HEK293 (cell line): ENCODE data around the gene KLHL35.

Experiments used
- CTCF ChIA-PET: fragments of 350-600 bp; formaldehyde crosslinking; extraction: SDS; loops from one replicate; lab custom pipeline; 2021; ENCODE audit warnings: antibody characterized with exemption; lab: Yijun Ruan, JAX
- POLR2A ChIA-PET: fragments of 300-600 bp; formaldehyde crosslinking; extraction: SDS; loops from one replicate; lab custom pipeline; 2020; ENCODE audit warnings: antibody characterized with exemption, inconsistent platforms; lab: Yijun Ruan, JAX
- H3K27ac ChIP-seq: fragments of 200-500 bp; sonication (Bioruptor generic); 2 replicates; pipeline ENCODE4 v1.5.1; 2014; ENCODE audit warnings: low read depth, low read length, control low read depth, inconsistent platforms; ENCODE audit errors: extremely low read depth
- H3K36me3 ChIP-seq, 2 experiments: fragments of 200-500 bp in 1 of 2; sonication (Bioruptor generic) in 1 of 2; 1 replicate in 1 of 2; 2 replicates in 1 of 2; pipeline ENCODE4 v1.5.1; 2014 to 2017; ENCODE audit warnings: inconsistent platforms in 2 of 2, low read length in 2 of 2; ENCODE audit not compliant: control insufficient read depth in 2 of 2, insufficient read depth in 1 of 2
- H3K4me1 ChIP-seq: fragments of 200-500 bp; sonication (Bioruptor generic); 2 replicates; pipeline ENCODE4 v1.5.1; 2014; ENCODE audit warnings: mild to moderate bottlenecking, low read length, inconsistent platforms; ENCODE audit not compliant: control insufficient read depth, insufficient read depth
- H3K4me3 ChIP-seq: 2 replicates; pipeline ENCODE4 v1.5.1; 2011; ENCODE audit warnings: low read depth, mild to moderate bottlenecking, control low read depth, low read length, moderate library complexity
- H3K9me3 ChIP-seq: fragments of 200-500 bp; sonication (Bioruptor generic); 2 replicates; pipeline ENCODE4 v1.5.1; 2014; ENCODE audit warnings: low read depth, low read length, inconsistent platforms; ENCODE audit not compliant: control insufficient read depth, insufficient read depth
- EGR2 ChIP-seq: fragments of 450-650 bp; formaldehyde crosslinking; IDR thresholded peaks from 2 replicates; pipeline ENCODE4 v1.5.1; 2016; ENCODE audit warnings: low read depth, missing biosample characterization, missing genetic modification characterization
- HOXD13 ChIP-seq: sonication (generic); formaldehyde crosslinking; IDR thresholded peaks from 2 replicates; pipeline ENCODE4 v1.8.0; 2022; ENCODE audit warnings: missing genetic modification reagents, borderline replicate concordance
- MEIS1 ChIP-seq: sonication (generic); formaldehyde crosslinking; IDR thresholded peaks from 2 replicates; pipeline ENCODE4 v1.8.1; 2022; ENCODE audit warnings: missing genetic modification reagents, mild to moderate bottlenecking, borderline replicate concordance
- YY1 ChIP-seq: fragments of 450-650 bp; formaldehyde crosslinking; IDR thresholded peaks from 2 replicates; pipeline ENCODE4 v1.5.1; 2018; ENCODE audit warnings: missing biosample characterization, missing genetic modification characterization
- ZBTB17 ChIP-seq: fragments of 450-650 bp; formaldehyde crosslinking; IDR thresholded peaks from 2 replicates; pipeline ENCODE4 v1.5.1; 2016; ENCODE audit warnings: missing biosample characterization, missing genetic modification characterization
- ZBTB20 ChIP-seq: fragments of 450-650 bp; formaldehyde crosslinking; IDR thresholded peaks from 2 replicates; pipeline ENCODE4 v1.5.1; 2016; ENCODE audit warnings: missing biosample characterization, missing genetic modification characterization
- ZNF133 ChIP-seq: fragments of 450-650 bp; formaldehyde crosslinking; IDR thresholded peaks from 2 replicates; pipeline ENCODE4 v1.5.1; 2016; ENCODE audit warnings: missing biosample characterization, missing genetic modification characterization
- ZNF140 ChIP-seq: fragments of 450-650 bp; formaldehyde crosslinking; IDR thresholded peaks from 2 replicates; pipeline ENCODE4 v1.5.1; 2016; ENCODE audit warnings: missing biosample characterization, missing genetic modification characterization
- ZNF24 ChIP-seq: fragments of 450-650 bp; formaldehyde crosslinking; IDR thresholded peaks from 2 replicates; pipeline ENCODE4 v1.5.1; 2016; ENCODE audit warnings: missing biosample characterization, missing genetic modification characterization
- ZNF266 ChIP-seq: fragments of 450-650 bp; formaldehyde crosslinking; IDR thresholded peaks from 2 replicates; pipeline ENCODE4 v1.5.1; 2016; ENCODE audit warnings: missing biosample characterization, missing genetic modification characterization, low read depth
- ZNF274 ChIP-seq, 2 experiments: fragments of 200-500 bp in 1 of 2; fragments of 450-650 bp in 1 of 2; sonication (Bioruptor generic) in 1 of 2; formaldehyde crosslinking in 1 of 2; IDR thresholded peaks; 2 replicates each; pipeline versions ENCODE4 v1.5.1 to v1.6.1; 2014 to 2016; ENCODE audit warnings: borderline replicate concordance in 1 of 2, inconsistent platforms in 1 of 2, low read length in 1 of 2, missing biosample characterization in 1 of 2, missing genetic modification characterization in 1 of 2
- ZNF292 ChIP-seq: fragments of 450-650 bp; formaldehyde crosslinking; IDR thresholded peaks from 2 replicates; pipeline ENCODE4 v1.5.1; 2016; ENCODE audit warnings: low read depth, missing biosample characterization, missing genetic modification characterization, borderline replicate concordance
- ZNF350 ChIP-seq: fragments of 450-650 bp; formaldehyde crosslinking; IDR thresholded peaks from 2 replicates; pipeline ENCODE4 v1.5.0; 2017; ENCODE audit warnings: missing biosample characterization, mild to moderate bottlenecking, missing genetic modification characterization
- ZNF366 ChIP-seq: fragments of 450-650 bp; formaldehyde crosslinking; conservative IDR thresholded peaks from 2 replicates; pipeline ENCODE4 v1.5.1; 2016; ENCODE audit warnings: missing biosample characterization, missing genetic modification characterization
- ZNF404 ChIP-seq: fragments of 450-650 bp; formaldehyde crosslinking; IDR thresholded peaks from 2 replicates; pipeline ENCODE4 v1.5.1; 2017; ENCODE audit warnings: missing biosample characterization, missing genetic modification characterization
- ZNF433 ChIP-seq: fragments of 450-650 bp; formaldehyde crosslinking; IDR thresholded peaks from 2 replicates; pipeline ENCODE4 v1.5.1; 2016; ENCODE audit warnings: missing biosample characterization, missing genetic modification characterization, low read depth
- ZNF514 ChIP-seq: fragments of 450-650 bp; formaldehyde crosslinking; IDR thresholded peaks from 2 replicates; pipeline ENCODE4 v1.5.1; 2016; ENCODE audit warnings: missing biosample characterization, missing genetic modification characterization
- ZNF530 ChIP-seq: fragments of 450-650 bp; formaldehyde crosslinking; IDR thresholded peaks from 2 replicates; pipeline ENCODE4 v1.5.1; 2016; ENCODE audit warnings: low read depth, missing biosample characterization, missing genetic modification characterization
- ZNF585B ChIP-seq: fragments of 450-650 bp; formaldehyde crosslinking; IDR thresholded peaks from 2 replicates; pipeline ENCODE4 v1.5.1; 2016; ENCODE audit warnings: missing biosample characterization, missing genetic modification characterization
- ZNF600 ChIP-seq: fragments of 450-650 bp; formaldehyde crosslinking; IDR thresholded peaks from 2 replicates; pipeline ENCODE4 v1.5.1; 2016; ENCODE audit warnings: missing biosample characterization, missing genetic modification characterization
- ZNF629 ChIP-seq: fragments of 450-650 bp; formaldehyde crosslinking; IDR thresholded peaks from 2 replicates; pipeline ENCODE4 v1.5.1; 2017; ENCODE audit warnings: missing biosample characterization, missing genetic modification characterization
- ZNF660 ChIP-seq: fragments of 450-650 bp; IDR thresholded peaks from 2 replicates; pipeline ENCODE4 v1.5.1; 2018; ENCODE audit warnings: missing biosample characterization, mild to moderate bottlenecking, missing genetic modification characterization
- ZNF768 ChIP-seq: fragments of 450-650 bp; formaldehyde crosslinking; IDR thresholded peaks from 2 replicates; pipeline ENCODE4 v1.5.1; 2018; ENCODE audit warnings: missing biosample characterization, mild to moderate bottlenecking, missing genetic modification characterization
- ZNF791 ChIP-seq: fragments of 450-650 bp; formaldehyde crosslinking; IDR thresholded peaks from 2 replicates; pipeline ENCODE4 v1.5.1; 2016; ENCODE audit warnings: missing biosample characterization, missing genetic modification characterization
- ZSCAN30 ChIP-seq: fragments of 450-650 bp; IDR thresholded peaks from 2 replicates; pipeline ENCODE4 v1.5.1; 2018; ENCODE audit warnings: missing biosample characterization, mild to moderate bottlenecking, missing genetic modification characterization, moderate library complexity
- TF ChIP-seq, protein P1 (sequence below): fragments of 450-650 bp; formaldehyde crosslinking; conservative IDR thresholded peaks from 2 replicates; pipeline ENCODE4 v1.5.1; 2016; ENCODE audit warnings: low read depth, missing biosample characterization, missing genetic modification characterization
- TF ChIP-seq, protein P2 (sequence below): fragments of 450-650 bp; IDR thresholded peaks from 2 replicates; pipeline ENCODE4 v1.5.1; 2018; ENCODE audit warnings: missing biosample characterization, mild to moderate bottlenecking, missing genetic modification characterization

Gene KLHL35

DNA sequence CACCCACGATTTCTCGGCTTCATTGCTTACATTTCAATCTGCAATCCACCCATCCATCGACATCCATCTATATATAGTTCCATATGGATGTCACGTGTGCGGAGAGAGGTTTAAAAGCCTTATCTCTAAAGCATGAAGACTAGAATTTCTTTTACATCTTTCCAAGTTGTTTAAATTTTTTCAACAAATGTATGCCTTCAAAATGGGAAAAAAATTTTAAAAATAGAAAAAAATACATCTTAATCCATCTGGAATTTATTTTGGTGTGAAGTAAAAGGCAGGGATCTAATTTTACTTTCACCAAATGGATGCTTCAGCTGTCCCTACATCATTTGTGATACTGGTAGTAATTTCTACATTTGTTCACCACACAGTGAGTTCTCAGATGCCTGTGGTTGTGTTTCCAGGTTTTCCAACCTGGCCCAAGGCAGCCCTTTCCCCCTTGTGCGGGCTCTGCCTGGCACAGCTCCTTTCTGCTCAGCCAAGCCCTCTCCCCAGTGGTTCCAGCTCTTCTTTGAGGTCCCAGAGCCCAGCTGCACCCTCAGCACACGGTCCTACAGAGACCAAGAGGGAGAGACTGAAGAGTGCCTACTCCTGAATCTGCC lies 37.6 kb upstream of the KLHL35 start (continued):
- TF ChIP-seq ZNF660 = no peak
- no peak for TF ChIP-seq ZNF292
- TF ChIP-seq ZNF433 (tag by site-specific recombination) = no peak
- no peak for TF ChIP-seq ZNF133 (tag by site-specific recombination)
- TF ChIP-seq ZNF514 = no peak
- TF ChIP-seq, protein P1, sequence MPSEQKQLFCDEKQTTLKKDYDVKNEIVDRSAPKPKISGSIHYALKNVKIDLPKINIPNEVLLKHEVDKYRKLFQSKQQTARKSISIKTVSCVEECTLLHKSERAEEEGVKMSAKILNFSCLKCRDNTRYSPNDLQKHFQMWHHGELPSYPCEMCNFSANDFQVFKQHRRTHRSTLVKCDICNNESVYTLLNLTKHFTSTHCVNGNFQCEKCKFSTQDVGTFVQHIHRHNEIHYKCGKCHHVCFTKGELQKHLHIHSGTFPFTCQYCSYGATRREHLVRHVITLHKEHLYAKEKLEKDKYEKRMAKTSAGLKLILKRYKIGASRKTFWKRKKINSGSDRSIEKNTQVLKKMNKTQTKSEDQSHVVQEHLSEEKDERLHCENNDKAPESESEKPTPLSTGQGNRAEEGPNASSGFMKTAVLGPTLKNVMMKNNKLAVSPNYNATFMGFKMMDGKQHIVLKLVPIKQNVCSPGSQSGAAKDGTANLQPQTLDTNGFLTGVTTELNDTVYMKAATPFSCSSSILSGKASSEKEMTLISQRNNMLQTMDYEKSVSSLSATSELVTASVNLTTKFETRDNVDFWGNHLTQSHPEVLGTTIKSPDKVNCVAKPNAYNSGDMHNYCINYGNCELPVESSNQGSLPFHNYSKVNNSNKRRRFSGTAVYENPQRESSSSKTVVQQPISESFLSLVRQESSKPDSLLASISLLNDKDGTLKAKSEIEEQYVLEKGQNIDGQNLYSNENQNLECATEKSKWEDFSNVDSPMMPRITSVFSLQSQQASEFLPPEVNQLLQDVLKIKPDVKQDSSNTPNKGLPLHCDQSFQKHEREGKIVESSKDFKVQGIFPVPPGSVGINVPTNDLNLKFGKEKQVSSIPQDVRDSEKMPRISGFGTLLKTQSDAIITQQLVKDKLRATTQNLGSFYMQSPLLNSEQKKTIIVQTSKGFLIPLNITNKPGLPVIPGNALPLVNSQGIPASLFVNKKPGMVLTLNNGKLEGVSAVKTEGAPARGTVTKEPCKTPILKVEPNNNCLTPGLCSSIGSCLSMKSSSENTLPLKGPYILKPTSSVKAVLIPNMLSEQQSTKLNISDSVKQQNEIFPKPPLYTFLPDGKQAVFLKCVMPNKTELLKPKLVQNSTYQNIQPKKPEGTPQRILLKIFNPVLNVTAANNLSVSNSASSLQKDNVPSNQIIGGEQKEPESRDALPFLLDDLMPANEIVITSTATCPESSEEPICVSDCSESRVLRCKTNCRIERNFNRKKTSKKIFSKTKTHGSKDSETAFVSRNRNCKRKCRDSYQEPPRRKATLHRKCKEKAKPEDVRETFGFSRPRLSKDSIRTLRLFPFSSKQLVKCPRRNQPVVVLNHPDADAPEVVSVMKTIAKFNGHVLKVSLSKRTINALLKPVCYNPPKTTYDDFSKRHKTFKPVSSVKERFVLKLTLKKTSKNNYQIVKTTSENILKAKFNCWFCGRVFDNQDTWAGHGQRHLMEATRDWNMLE (tag by site-specific recombination) = no peak
- no peak for TF ChIP-seq ZNF768

DNA sequence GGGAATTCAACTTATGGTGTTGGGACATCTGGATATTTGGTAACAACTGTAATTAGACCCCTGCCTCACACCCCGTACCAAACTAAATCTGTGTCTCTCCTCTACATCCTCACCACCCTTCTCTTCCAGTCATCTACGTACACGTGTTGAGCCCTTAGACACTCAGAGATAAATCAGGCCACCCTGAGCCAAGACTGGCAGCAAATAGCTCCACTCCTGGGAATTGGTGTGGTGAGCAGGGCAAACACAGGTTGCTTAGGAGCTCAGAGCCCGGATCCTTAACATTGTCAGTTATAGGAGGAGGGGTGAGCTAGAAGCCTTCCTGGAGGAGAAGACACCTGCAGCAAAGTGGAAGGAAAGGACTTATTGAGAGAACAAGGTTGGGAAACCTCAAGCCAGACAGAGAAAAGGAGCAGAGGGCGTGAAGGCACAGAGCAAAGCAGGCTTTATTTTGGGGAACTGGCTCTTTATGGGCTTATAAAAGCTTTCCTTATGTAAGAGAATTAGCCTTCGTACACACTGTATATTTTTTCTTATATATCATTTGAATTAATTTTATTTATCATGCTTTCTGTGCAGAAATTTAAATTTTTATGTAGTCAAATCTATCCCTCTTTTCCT lies 36.9 kb upstream of the KLHL35 start:
- no peak for TF ChIP-seq MEIS1
- TF ChIP-seq ZNF530 (tag by site-specific recombination) = no peak
- no peak for TF ChIP-seq ZNF404 (tag by site-specific recombination)
- no peak for TF ChIP-seq ZNF585B (tag by site-specific recombination)
- TF ChIP-seq ZSCAN30 (tag by site-specific recombination) = no peak
- TF ChIP-seq ZNF266 = no peak
- TF ChIP-seq YY1 = no peak
- no peak for TF ChIP-seq ZNF140 (tag by site-specific recombination)
- TF ChIP-seq ZNF350 (tag by site-specific recombination) = no peak
- no peaks in the 10 kb centered on the region for H3K9me3 ChIP-seq
- no peak overlapping the region for H3K4me3 ChIP-seq
- ChIA-PET POLR2A (no interaction called here), CTCF (interaction anchor here (0.7 to 1.8 kb wide), 3 partner anchors 14 to 62 kb away, joined by 4 to 5 read pairs (median 4); no protein-coding TSS in a partner anchor)
- H3K27ac ChIP-seq = no peak overlapping the region
- H3K4me1 ChIP-seq = no peaks in the 10 kb centered on the region
- no peaks in the 10 kb centered on the region for H3K36me3 ChIP-seq

DNA sequence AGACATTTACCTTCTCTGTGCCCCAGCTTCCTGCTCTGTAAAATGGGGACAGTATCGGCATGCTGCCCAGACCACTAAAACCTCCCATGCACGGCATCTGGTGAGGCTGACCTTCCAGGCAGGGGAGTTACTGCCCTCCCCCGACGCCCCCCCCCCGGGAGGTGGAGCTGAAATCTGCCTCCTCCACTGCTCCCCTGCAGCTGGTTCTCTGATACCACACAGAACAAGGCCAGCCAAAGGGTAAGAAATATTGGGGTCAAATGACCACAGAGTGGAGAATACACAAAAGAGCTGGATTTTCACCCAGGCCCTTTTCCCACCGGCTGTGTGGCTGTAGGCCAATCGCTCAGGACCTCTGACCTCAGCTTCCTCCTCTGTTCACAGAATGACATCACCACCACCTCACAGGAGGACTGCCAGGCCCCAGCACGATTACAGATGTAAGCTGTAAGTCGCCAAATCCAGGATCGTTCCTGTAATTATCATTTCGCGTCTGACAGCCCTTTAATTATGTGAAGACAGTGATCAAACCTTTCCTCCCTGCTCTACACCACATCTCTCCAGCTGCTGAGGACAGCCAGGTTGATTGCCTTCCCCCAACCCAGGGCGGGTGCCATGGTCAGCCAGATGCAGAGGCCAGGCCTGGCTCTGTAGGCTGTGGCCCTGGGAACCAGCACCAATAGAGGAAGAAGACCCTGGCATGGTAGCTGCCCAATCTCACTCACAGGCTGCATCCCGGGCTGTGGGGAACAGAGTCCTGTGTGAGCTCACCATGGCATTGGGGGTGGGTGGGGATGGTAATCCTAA lies 35.7 kb upstream of the KLHL35 start:
- ChIA-PET POLR2A (interaction anchor here (0.7 to 1.3 kb wide), 4 partner anchors 8 to 59 kb away, joined by 3 to 5 read pairs (median 4); no protein-coding TSS in a partner anchor), CTCF (interaction anchor here (0.6 to 2.3 kb wide), 8 partner anchors 13 to 663 kb away, joined by 3 to 11 read pairs (median 4); no protein-coding TSS in a partner anchor)
- H3K27ac ChIP-seq = no peak overlapping the region
- no peak overlapping the region for H3K4me3 ChIP-seq
- H3K36me3 ChIP-seq = no peaks in the 10 kb centered on the region
- H3K4me1 ChIP-seq = no peaks in the 10 kb centered on the region
- H3K9me3 ChIP-seq = no peaks in the 10 kb centered on the region
- TF ChIP-seq ZNF274 (IDR thresholded peaks at IDR 0.05; ENCODE audit: low read length) (no peak), ZNF274 (tag by site-specific recombination; IDR thresholded peaks at IDR 0.05; ENCODE audit: borderline replicate concordance) (no peak), HOXD13 (CRISPR knock-in tag) (no peak), ZBTB20 (tag by site-specific recombination) (peak; percentile 71), ZNF366 (tag by site-specific recombination) (0 out of 2 replicates have a peak, but pooled peaks have one; percentile 27), ZNF791 (no peak), ZNF600 (tag by site-specific recombination) (no peak), ZNF629 (tag by site-specific recombination) (peak; percentile 82), ZBTB17 (tag by site-specific recombination) (peak; percentile 75), EGR2 (tag by site-specific recombination) (no peak), ZNF24 (no peak)
- TF ChIP-seq, protein P2, sequence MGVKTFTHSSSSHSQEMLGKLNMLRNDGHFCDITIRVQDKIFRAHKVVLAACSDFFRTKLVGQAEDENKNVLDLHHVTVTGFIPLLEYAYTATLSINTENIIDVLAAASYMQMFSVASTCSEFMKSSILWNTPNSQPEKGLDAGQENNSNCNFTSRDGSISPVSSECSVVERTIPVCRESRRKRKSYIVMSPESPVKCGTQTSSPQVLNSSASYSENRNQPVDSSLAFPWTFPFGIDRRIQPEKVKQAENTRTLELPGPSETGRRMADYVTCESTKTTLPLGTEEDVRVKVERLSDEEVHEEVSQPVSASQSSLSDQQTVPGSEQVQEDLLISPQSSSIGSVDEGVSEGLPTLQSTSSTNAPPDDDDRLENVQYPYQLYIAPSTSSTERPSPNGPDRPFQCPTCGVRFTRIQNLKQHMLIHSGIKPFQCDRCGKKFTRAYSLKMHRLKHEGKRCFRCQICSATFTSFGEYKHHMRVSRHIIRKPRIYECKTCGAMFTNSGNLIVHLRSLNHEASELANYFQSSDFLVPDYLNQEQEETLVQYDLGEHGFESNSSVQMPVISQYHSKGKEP (tag by site-specific recombination) = no peak
